Measurements from ENCODE around the gene LAMA2. TPM values are rescaled to one million over a fixed set of nuclear protein-coding genes. Genes with fewer than 3 reads are reported as not detected.

Gene LAMA2
- polyA plus RNA-seq, 1 of the 3 experiments (the other 2 are of a cell fraction) = 0.92 TPM

- H3K9me3 ChIP-seq = peaks cover 7% of the 10 kb centered on the region; the same call in 1 of the 2 replicates
- ChIA-PET POLR2A (no interaction called here), CTCF (no interaction called here)
- no peak overlapping the region for H3K4me3 ChIP-seq (ENCODE audit: low read depth in 2 of 2, low read length in 1 of 2)
- no peaks in the 10 kb centered on the region for H3K4me1 ChIP-seq (ENCODE audit: control insufficient read depth in 1 of 2, insufficient read depth in 2 of 2, low read depth in 1 of 2, low read length in 1 of 2)
- no peak for DNase-seq
- WGBS (ENCODE audit: low lambda C conversion rate) = 0% methylated on average over 1 of the region's 1 CpG
- H4K20me1 ChIP-seq (ENCODE audit: insufficient read depth) = no peaks in the 10 kb centered on the region
- no peak overlapping the region for H2AFZ ChIP-seq (ENCODE audit: low read depth)
- no peak overlapping the region for H3K9ac ChIP-seq
- H3K27me3 ChIP-seq (ENCODE audit: insufficient read depth) = 0 out of 2 replicates have a peak, but pooled peaks cover 4% of the 10 kb centered on the region
- H3K79me2 ChIP-seq (ENCODE audit: insufficient read depth) = no peaks in the 10 kb centered on the region
- H3F3A ChIP-seq (replicated peaks; ENCODE audit: insufficient read depth) = no peaks in the 10 kb centered on the region
- H3K36me3 ChIP-seq (replicated peaks in 1 of 2; ENCODE audit: control insufficient read depth in 1 of 2, insufficient read depth in 2 of 2, low read length in 1 of 2) = no peaks in the 10 kb centered on the region
- H3K27ac ChIP-seq (ENCODE audit: low read depth in 2 of 2, low read length in 1 of 2) = no peak overlapping the region
- H3K4me2 ChIP-seq = no peak overlapping the region
- no peaks in the 10 kb centered on the region for H3K9me2 ChIP-seq
- TF ChIP-seq POLR2AphosphoS5 (IDR thresholded peaks at IDR 0.05; ENCODE audit: low read depth, low read length) = no peak
- no peak for TF ChIP-seq USF1 (IDR thresholded peaks at IDR 0.05; ENCODE audit: borderline replicate concordance, low read depth)
- no peak for TF ChIP-seq YY1 (IDR thresholded peaks at IDR 0.05; ENCODE audit: low read depth)
- TF ChIP-seq EP300 (IDR thresholded peaks at IDR 0.05; ENCODE audit: borderline replicate concordance in 1 of 2, low read depth in 1 of 2, low read length in 1 of 2) = no peak
- TF ChIP-seq RCOR1 (IDR thresholded peaks at IDR 0.05; ENCODE audit: low read length) = no peak
- TF ChIP-seq JUND (IDR thresholded peaks at IDR 0.05) = no peak
Measured at GRCh38 chr6:128860782-128861181, 22.2 kb upstream of the LAMA2 start.

GRCh38 chr6:128863983-128864382 lies 19.0 kb upstream of the LAMA2 start:
- H3K36me3 ChIP-seq (replicated peaks in 1 of 2; ENCODE audit: control insufficient read depth in 1 of 2, insufficient read depth in 2 of 2, low read length in 1 of 2) = no peaks in the 10 kb centered on the region
- no peak for DNase-seq
- H3K4me3 ChIP-seq (ENCODE audit: low read depth in 2 of 2, low read length in 1 of 2) = no peak overlapping the region
- TF ChIP-seq EZH2phosphoT487 (IDR thresholded peaks at IDR 0.05; ENCODE audit: borderline replicate concordance, low read depth) (no peak), USF2 (IDR thresholded peaks at IDR 0.05; ENCODE audit: borderline replicate concordance, low read depth, low read length) (no peak), MAX (IDR thresholded peaks at IDR 0.05; ENCODE audit: low read depth) (no peak), NFIC (IDR thresholded peaks at IDR 0.05; ENCODE audit: borderline replicate concordance) (no peak), RCOR1 (IDR thresholded peaks at IDR 0.05; ENCODE audit: low read length) (no peak)
- H3F3A ChIP-seq (replicated peaks; ENCODE audit: insufficient read depth) = no peaks in the 10 kb centered on the region
- H3K27me3 ChIP-seq (ENCODE audit: insufficient read depth) = no peaks in the 10 kb centered on the region
- H3K9me2 ChIP-seq = no peaks in the 10 kb centered on the region
- no peaks in the 10 kb centered on the region for H4K20me1 ChIP-seq (ENCODE audit: insufficient read depth)
- no peaks in the 10 kb centered on the region for H3K79me2 ChIP-seq (ENCODE audit: insufficient read depth)
- POLR2A ChIA-PET = no interaction called here
- no peak overlapping the region for H3K27ac ChIP-seq (ENCODE audit: low read depth in 2 of 2, low read length in 1 of 2)
- peaks cover 7% of the 10 kb centered on the region; the same call in 1 of the 2 replicates for H3K9me3 ChIP-seq
- H2AFZ ChIP-seq (ENCODE audit: low read depth) = no peak overlapping the region
- no peak overlapping the region for H3K9ac ChIP-seq
- H3K4me1 ChIP-seq (ENCODE audit: control insufficient read depth in 1 of 2, insufficient read depth in 2 of 2, low read depth in 1 of 2, low read length in 1 of 2) = no peaks in the 10 kb centered on the region
- H3K4me2 ChIP-seq = no peak overlapping the region
- CTCF ChIA-PET = no interaction called here

GRCh38 chr6:128870746-128871145 lies 12.2 kb upstream of the LAMA2 start:
- Histone ChIP-seq H3K79me2 (ENCODE audit: insufficient read depth) (no peaks in the 10 kb centered on the region), H3K4me2 (no peak overlapping the region), H3K4me1 (ENCODE audit: control insufficient read depth in 1 of 2, insufficient read depth in 2 of 2, low read depth in 1 of 2, low read length in 1 of 2) (no peaks in the 10 kb centered on the region), H3K36me3 (replicated peaks in 1 of 2; ENCODE audit: control insufficient read depth in 1 of 2, insufficient read depth in 2 of 2, low read length in 1 of 2) (no peaks in the 10 kb centered on the region), H3K9me2 (no peaks in the 10 kb centered on the region), H3K9ac (no peak overlapping the region), H3K27me3 (ENCODE audit: insufficient read depth) (no peaks in the 10 kb centered on the region), H3F3A (replicated peaks; ENCODE audit: insufficient read depth) (no peaks in the 10 kb centered on the region), H3K9me3 (no peaks in the 10 kb centered on the region), H4K20me1 (ENCODE audit: insufficient read depth) (no peaks in the 10 kb centered on the region), H3K4me3 (ENCODE audit: low read depth in 2 of 2, low read length in 1 of 2) (no peak overlapping the region), H2AFZ (ENCODE audit: low read depth) (no peak overlapping the region), H3K27ac (ENCODE audit: low read depth in 2 of 2, low read length in 1 of 2) (no peak overlapping the region)
- ChIA-PET POLR2A (no interaction called here), CTCF (no interaction called here)
- WGBS (ENCODE audit: low lambda C conversion rate) = 34% methylated on average over 3 of the region's 3 CpGs
- no peak for DNase-seq
- TF ChIP-seq PBX3 (IDR thresholded peaks at IDR 0.05) (no peak), RFX5 (IDR thresholded peaks at IDR 0.05; ENCODE audit: low read length) (no peak), EZH2phosphoT487 (IDR thresholded peaks at IDR 0.05; ENCODE audit: borderline replicate concordance, low read depth) (no peak), RXRA (IDR thresholded peaks at IDR 0.05; ENCODE audit: borderline replicate concordance, low read depth) (no peak), USF1 (IDR thresholded peaks at IDR 0.05; ENCODE audit: borderline replicate concordance, low read depth) (no peak), NRF1 (IDR thresholded peaks at IDR 0.05; ENCODE audit: low read depth, low read length) (no peak), FOXJ3 (CRISPR knock-in tag; IDR thresholded peaks at IDR 0.05) (no peak), TCF12 (IDR thresholded peaks at IDR 0.05) (no peak), JUND (IDR thresholded peaks at IDR 0.05) (no peak)

Data from SK-N-SH (cell line).